Epithelial cell of esophagus (primary cell): ENCODE results near the gene STPG3.

Experiments
- DNase-seq: peaks from one replicate; pipeline ENCODE4 v3.0.0; 2010; ENCODE audit warnings: low read depth
- H3K4me3 ChIP-seq: 2 replicates; pipeline ENCODE4 v1.5.1; 2011; ENCODE audit warnings: mild to moderate bottlenecking, low read length, control low read depth
- TF ChIP-seq, protein P1 (sequence below): IDR thresholded peaks from 2 replicates; pipeline ENCODE4 v1.5.1; 2011; ENCODE audit warnings: low read depth, mild to moderate bottlenecking, low read length, control low read depth, inconsistent platforms; ENCODE audit not compliant: insufficient read depth; ENCODE audit errors: missing control alignments

STPG3 gene

DNA sequence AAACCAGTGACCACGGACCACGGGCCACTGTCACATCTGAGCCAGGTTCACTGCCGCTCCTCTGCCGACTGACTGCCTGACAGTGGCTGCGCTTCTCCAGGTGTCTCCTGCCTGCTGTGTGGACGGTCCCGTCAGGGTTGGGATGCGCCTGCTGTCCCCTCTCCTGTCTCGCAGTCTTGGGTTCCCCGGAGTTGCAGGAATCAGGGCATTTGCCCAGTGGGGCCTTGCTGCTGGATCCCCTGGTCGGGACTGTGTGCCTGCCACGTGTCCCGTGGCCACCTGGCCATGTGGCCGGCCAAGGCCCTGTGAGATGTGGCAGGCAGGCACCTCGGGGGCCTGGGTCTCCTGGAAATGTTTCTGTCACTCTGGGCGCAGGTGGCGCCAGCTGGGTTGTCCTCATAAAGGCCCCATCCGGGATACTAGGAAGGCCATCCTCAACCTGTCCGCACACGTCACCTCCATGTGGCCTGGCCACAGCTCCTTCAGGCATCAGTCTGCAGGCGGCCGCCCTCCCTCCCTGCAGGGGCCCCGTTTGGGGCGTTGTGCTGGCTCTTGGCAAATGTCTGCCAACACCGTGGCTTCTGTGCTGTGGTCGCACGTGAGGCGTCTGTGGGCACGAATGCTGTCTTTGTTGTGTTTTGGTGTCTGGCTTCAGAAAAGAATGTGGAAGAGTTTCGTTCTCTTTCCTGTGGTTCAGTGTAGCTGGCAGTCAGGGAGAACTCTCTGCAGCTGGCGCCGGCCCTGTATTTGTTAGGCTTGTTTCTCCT lies 20.0 kb downstream of the STPG3 start:
- H3K4me3 ChIP-seq = no peak overlapping the region
- TF ChIP-seq, protein P1, sequence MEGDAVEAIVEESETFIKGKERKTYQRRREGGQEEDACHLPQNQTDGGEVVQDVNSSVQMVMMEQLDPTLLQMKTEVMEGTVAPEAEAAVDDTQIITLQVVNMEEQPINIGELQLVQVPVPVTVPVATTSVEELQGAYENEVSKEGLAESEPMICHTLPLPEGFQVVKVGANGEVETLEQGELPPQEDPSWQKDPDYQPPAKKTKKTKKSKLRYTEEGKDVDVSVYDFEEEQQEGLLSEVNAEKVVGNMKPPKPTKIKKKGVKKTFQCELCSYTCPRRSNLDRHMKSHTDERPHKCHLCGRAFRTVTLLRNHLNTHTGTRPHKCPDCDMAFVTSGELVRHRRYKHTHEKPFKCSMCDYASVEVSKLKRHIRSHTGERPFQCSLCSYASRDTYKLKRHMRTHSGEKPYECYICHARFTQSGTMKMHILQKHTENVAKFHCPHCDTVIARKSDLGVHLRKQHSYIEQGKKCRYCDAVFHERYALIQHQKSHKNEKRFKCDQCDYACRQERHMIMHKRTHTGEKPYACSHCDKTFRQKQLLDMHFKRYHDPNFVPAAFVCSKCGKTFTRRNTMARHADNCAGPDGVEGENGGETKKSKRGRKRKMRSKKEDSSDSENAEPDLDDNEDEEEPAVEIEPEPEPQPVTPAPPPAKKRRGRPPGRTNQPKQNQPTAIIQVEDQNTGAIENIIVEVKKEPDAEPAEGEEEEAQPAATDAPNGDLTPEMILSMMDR = no peak
- DNase-seq = no peak

DNA sequence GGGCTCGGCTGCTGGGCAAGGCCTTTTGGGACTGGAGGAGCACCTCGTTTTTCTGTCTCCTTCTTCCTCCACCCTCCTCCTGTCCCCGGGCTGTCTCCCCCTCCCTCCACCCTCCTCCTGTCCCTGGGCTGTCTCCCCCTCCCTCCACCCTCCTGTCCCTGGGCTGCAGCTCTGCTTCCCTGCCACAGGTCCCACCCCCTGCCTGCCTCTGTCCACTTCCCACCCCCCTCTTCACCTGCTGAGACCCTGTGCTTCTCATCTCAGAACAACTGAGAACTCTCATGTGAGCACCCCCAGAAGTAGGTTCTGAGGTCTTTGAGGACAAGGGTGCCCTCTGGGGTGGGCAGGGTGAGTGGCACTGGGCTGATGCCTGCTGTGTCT lies 20.6 kb downstream of the STPG3 start:
- TF ChIP-seq, protein P1 = no peak
- H3K4me3 ChIP-seq = no peak overlapping the region
- DNase-seq = no peak

DNA sequence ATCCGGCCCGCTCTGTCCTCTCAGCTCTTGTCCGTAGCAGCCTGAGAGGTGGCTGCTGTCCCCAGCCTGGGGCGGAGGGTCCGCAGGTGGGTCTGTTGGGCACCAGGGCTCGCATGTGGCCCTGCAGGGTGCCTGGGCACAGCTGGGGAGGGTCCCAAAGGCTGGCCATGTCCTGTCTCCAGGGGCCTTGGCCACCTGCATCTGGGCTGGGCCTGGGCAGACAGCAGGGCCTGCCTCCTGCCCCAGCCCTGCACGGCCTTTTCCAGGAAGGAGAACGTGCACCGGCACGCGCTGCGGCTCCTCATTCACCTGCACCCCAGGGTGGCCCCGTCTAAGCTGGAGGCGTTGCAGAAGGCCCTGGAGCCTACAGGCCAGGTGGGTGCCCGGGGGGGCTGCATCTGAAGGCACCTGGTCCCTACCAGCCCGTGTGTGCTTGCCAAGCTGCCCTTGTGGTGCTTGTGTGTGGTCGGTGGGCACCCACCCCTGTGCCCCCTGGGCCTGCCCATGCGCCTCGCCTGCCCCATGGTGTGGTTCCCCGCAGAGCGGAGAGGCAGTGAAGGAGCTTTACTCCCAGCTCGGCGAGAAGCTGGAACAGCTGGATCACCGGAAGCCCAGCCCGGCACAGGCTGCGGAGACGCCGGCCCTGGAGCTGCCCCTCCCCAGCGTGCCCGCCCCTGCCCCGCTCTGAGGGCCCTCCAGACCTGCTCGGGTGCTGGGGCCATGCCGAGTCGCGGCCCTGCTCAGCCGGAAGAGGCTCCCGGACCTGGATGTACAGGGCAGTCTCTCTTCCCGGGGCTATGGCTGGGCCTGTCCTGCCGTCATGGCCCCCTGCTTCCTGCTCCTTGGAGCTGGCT lies 21.4 kb downstream of the STPG3 start:
- TF ChIP-seq, protein P1 = no peak
- DNase-seq = no peak
- no peak overlapping the region for H3K4me3 ChIP-seq

DNA sequence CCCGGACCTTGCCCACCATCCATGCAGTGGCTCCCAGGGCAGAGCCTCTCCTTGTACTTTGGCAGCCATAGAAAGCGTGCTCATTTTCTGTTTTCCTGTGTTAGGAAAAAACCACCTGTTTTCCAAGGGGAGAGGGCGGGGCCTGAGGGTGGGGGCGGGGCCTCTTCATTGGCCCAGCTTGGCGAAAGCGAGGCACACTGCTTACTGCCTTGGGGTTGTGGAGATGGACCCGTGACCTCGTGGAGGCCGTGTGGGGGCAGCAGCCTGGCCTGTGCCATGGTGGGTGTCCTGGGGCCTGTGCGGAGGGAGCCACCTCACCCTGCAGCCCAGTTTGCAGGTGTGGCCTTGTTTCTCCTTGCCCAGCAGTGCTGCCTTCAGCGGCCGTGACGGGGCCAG lies 22.0 kb downstream of the STPG3 start:
- TF ChIP-seq, protein P1 = no peak
- DNase-seq = no peak
- H3K4me3 ChIP-seq = no peak overlapping the region

DNA sequence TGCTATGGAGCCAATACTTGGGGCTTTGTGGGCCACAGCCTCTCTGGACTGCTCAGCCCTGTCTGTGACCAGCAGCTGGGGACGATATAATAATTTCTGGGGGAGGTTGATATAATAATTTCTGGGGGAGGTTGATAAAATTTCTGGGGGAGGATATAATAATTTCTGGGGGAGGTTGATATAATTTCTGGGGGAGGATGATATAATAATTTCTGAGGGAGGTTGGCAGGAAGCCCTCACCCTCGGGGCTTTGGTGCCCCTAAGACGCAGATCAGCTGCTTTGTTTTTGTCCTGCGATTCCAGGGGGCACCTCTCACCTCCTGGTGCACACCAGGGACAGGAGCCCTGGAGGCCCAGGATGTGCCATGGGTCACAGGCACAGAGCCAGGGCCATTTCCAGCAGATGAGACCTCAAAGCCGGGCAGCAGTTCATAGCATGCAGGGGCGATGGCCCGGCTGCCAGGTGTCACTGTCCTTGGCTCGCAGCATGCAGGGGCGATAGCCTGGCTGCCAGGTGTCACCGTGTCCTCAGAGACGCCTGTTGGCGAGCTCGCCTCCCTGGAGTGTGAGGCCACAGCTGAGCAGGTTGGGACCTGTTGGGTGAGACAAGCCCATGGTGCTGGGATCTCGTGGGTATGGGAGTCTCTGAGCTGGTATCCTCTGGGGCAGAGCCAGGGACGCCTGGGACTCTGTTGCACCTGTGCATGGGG lies 22.7 kb downstream of the STPG3 start:
- H3K4me3 ChIP-seq = no peak overlapping the region
- TF ChIP-seq, protein P1 = no peak
- peak; percentile 84 for DNase-seq

DNA sequence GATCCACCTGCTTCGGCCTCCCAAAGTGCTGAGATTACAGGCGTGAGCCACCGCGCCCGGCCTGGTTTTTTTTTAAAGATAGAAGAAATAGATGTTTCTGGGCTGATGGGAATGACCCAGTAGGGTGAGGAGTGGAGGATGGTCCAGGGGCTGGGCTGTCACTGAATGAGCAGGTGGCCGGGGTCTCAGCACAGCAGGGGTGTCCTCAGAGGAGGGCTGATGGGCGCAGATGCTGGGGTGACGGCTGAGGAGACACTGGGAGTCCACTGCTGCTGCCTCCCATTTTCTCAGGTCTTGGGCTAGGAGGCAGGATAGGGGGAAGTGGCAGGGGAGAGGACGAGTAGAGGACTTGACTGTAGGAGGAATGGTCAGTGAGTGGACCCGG lies 24.1 kb downstream of the STPG3 start:
- no peak for DNase-seq
- TF ChIP-seq, protein P1 = no peak
- H3K4me3 ChIP-seq = no peak overlapping the region
